Breast epithelium (tissue), 3 donors: Measurements from ENCODE around the gene TMEM132D.

Experiments used
- CTCF ChIP-seq, 3 donors: fragments of 450-650 bp; IDR thresholded peaks; one replicate each; pipeline ENCODE4 v1.5.1; 2016 to 2017; ENCODE audit warnings: antibody characterized with exemption in 3 of 3, mild to moderate bottlenecking in 3 of 3, moderate library complexity in 3 of 3
- POLR2A ChIP-seq: fragments of 450-650 bp; IDR thresholded peaks from one replicate; pipeline ENCODE4 v1.6.1; 2016; ENCODE audit warnings: antibody characterized with exemption, mild to moderate bottlenecking, moderate library complexity
- POLR2AphosphoS5 ChIP-seq, 3 donors: sonication (generic); formaldehyde crosslinking; IDR thresholded peaks; one replicate each; pipeline ENCODE4 v1.6.1; 2017; ENCODE audit warnings: antibody characterized with exemption in 3 of 3

- TF ChIP-seq CTCF (IDR thresholded peaks at IDR 0.05) = no peak
- no peak for TF ChIP-seq POLR2AphosphoS5 (IDR thresholded peaks at IDR 0.05)
- no peak for TF ChIP-seq POLR2A
Measured at GRCh38 chr12:129034558-129035289, 869.1 kb downstream of the TMEM132D start.
